HepG2 (cell line): ENCODE results near the gene PARD3. TPM values are rescaled to one million over a fixed set of nuclear protein-coding genes. Genes with fewer than 3 reads are reported as not detected.
"Not testable (repeated sequence)": the region's sequence is repeated elsewhere in the genome, so short reads cannot be mapped to it uniquely, and the experiment has no call there.

Source experiments
- ATAC-seq: fragments of 200-7000 bp; cut with Tn5 transposase; 3 replicates; pipeline ENCODE4 v1.9.1; 2020; ENCODE audit warnings: mild to moderate bottlenecking, moderate library complexity
- BruUV-seq: library from RNA; stranded (reverse); fragments of 400-500 nt; replicated peaks from 2 replicates; lab custom pipeline; 2021; lab: Mats Ljungman, UMichigan
- CTCF ChIA-PET: fragments of 300-600 bp; formaldehyde crosslinking; extraction: SDS; loops from one replicate; lab custom pipeline; 2021; ENCODE audit warnings: low total read pairs, inconsistent platforms, low intra/inter-chr PET ratio; lab: Yijun Ruan, JAX
- POLR2A ChIA-PET: fragments of 350-600 bp; sonication (Branson Sonifier 250); formaldehyde crosslinking; loops from one replicate; lab custom pipeline; 2020; ENCODE audit warnings: antibody characterized with exemption, inconsistent platforms; lab: Yijun Ruan, JAX
- DNase-seq: peaks from one replicate; pipeline ENCODE4 v3.0.0-alpha.2; 2015; ENCODE audit warnings: low spot score
- FAIRE-seq: peaks from 3 replicates; lab custom pipeline; 2011; peaks lifted over from hg19 to GRCh38; lab: Jason Lieb, UNC
- H2AFZ ChIP-seq: one replicate; pipeline ENCODE4 v1.6.1; 2011; ENCODE audit warnings: low read length, inconsistent platforms
- H3K27ac ChIP-seq: fragments of 300-600 bp; 3 replicates; pipeline ENCODE4 v1.8.0; 2011; ENCODE audit warnings: mixed run types, mild to moderate bottlenecking, mixed read lengths, low read length, inconsistent platforms; ENCODE audit not compliant: insufficient read depth; ENCODE audit errors: extremely low read length
- H3K27me3 ChIP-seq, 2 experiments: fragments of 200-600 bp in 1 of 2; 2 replicates in 1 of 2; 3 replicates in 1 of 2; pipeline versions ENCODE4 v1.6.0 to v1.8.0; 2011; ENCODE audit warnings: low read length in 2 of 2, mild to moderate bottlenecking in 2 of 2, moderate library complexity in 2 of 2, inconsistent platforms in 1 of 2; ENCODE audit not compliant: insufficient read depth in 2 of 2, control insufficient read depth in 1 of 2
- H3K36me3 ChIP-seq, 2 experiments: fragments of 200-600 bp in 1 of 2; replicated peaks in 1 of 2; 2 replicates in 1 of 2; 3 replicates in 1 of 2; pipeline versions ENCODE4 v1.5.1 to v1.8.0; 2011; ENCODE audit warnings: low read length in 2 of 2, inconsistent platforms in 1 of 2; ENCODE audit not compliant: insufficient read depth in 2 of 2, control insufficient read depth in 1 of 2
- H3K4me1 ChIP-seq: 2 replicates; pipeline ENCODE4 v1.5.1; 2012; ENCODE audit warnings: low read length, inconsistent platforms; ENCODE audit not compliant: insufficient read depth
- H3K4me2 ChIP-seq: 2 replicates; pipeline ENCODE4 v1.6.0; 2011; ENCODE audit warnings: low read depth, low read length, inconsistent platforms
- H3K4me3 ChIP-seq, 3 experiments: fragments of 200-600 bp in 1 of 3; sonication (generic), shearing (Covaris generic) in 1 of 3; replicated peaks in 1 of 3; 2 replicates each; pipeline ENCODE4 v1.5.1; 2011 to 2016; ENCODE audit warnings: low read length in 3 of 3, inconsistent platforms in 2 of 3, low read depth in 2 of 3, mild to moderate bottlenecking in 2 of 3, control low read depth in 1 of 3, mixed read lengths in 1 of 3; ENCODE audit not compliant: insufficient read depth in 1 of 3
- H3K79me2 ChIP-seq: one replicate; pipeline ENCODE4 v1.6.1; 2011; ENCODE audit warnings: low read length, inconsistent platforms; ENCODE audit not compliant: insufficient read depth
- H3K9ac ChIP-seq: 2 replicates; pipeline ENCODE4 v1.6.0; 2011; ENCODE audit warnings: mild to moderate bottlenecking, low read depth, low read length, inconsistent platforms; ENCODE audit not compliant: insufficient read depth
- H3K9me3 ChIP-seq: 2 replicates; pipeline ENCODE4 v1.5.1; 2012; ENCODE audit warnings: mild to moderate bottlenecking, low read length
- H4K20me1 ChIP-seq: 2 replicates; pipeline ENCODE4 v1.6.0; 2011; ENCODE audit warnings: inconsistent platforms, mild to moderate bottlenecking, low read length, moderate library complexity; ENCODE audit not compliant: insufficient read depth
- FOXA1 ChIP-seq, 2 experiments: fragments of 450-650 bp in 1 of 2; sonication (generic) in 1 of 2; formaldehyde crosslinking in 1 of 2; IDR thresholded peaks; 2 replicates each; pipeline versions ENCODE4 v1.4.0 to v1.6.1; 2016 to 2020; ENCODE audit warnings: missing genetic modification reagents in 1 of 2
- FOXA3 ChIP-seq: IDR thresholded peaks from 2 replicates; pipeline ENCODE4 v1.6.1; 2016; ENCODE audit warnings: missing genetic modification reagents, missing compliant biosample characterization
- MLLT10 ChIP-seq: sonication (generic); formaldehyde crosslinking; IDR thresholded peaks from 2 replicates; pipeline ENCODE4 v1.4.0; 2020; ENCODE audit warnings: missing genetic modification reagents
- SP5 ChIP-seq: IDR thresholded peaks from 2 replicates; pipeline ENCODE4 v1.6.1; 2016; ENCODE audit warnings: low read depth, borderline replicate concordance
- ZMYM4 ChIP-seq: sonication (generic); formaldehyde crosslinking; IDR thresholded peaks from 2 replicates; pipeline ENCODE4 v1.8.1; 2023; ENCODE audit warnings: mild to moderate bottlenecking, missing genetic modification reagents
- ZNF317 ChIP-seq: sonication (generic); formaldehyde crosslinking; IDR thresholded peaks from 2 replicates; pipeline ENCODE4 v1.5.0; 2020; ENCODE audit warnings: mild to moderate bottlenecking, missing genetic modification reagents
- ZNF331 ChIP-seq: sonication (generic); formaldehyde crosslinking; IDR thresholded peaks from 2 replicates; pipeline ENCODE4 v1.4.0; 2020; ENCODE audit warnings: missing genetic modification reagents
- ZNF644 ChIP-seq: IDR thresholded peaks from 2 replicates; pipeline ENCODE4 v1.6.1; 2016; ENCODE audit warnings: low read depth
- WGBS: methylation state at CpG from one replicate; pipeline ENCODE4 v1.1.6; 2017; ENCODE audit warnings: low lambda C conversion rate; 5-methylcytosine and 5-hydroxymethylcytosine counted together
- in situ Hi-C: cut with HindIII; loops from 2 replicates; pipeline ENCODE4 v1.10.0; 2017; ENCODE audit warnings: low pct_unique_long_range_greater_than_20kb; ENCODE audit not compliant: extremely low pct_ligation_motif_present
- intact Hi-C: fragments of 100-400 bp; cut with micrococcal nuclease; formaldehyde crosslinking; loops from one replicate; pipeline ENCODE4 v1.10.0; 2022; ENCODE audit not compliant: unreplicated experiment
- polyA plus RNA-seq, 8 experiments: library from polyadenylated mRNA; depleted of rRNA in 3 of 8; stranded (reverse) in 7 of 8; unstranded in 1 of 8; fragments of >200 nt; fragmentation: Illumina TruSeq in 4 of 8; extraction: Trizol in 4 of 8; gene quantifications; 2 replicates each; pipeline versions ENCODE4 v1.2.1 to v1.2.3, GENCODE V29; 2011 to 2016; ENCODE audit warnings: low read depth in 4 of 8, missing spikeins in 1 of 8, mixed read lengths in 1 of 8; ENCODE audit not compliant: insufficient read depth in 1 of 8
- total RNA-seq, 5 experiments: library from RNA; depleted of rRNA; stranded (reverse); fragments of >200 nt; fragmentation: Illumina TruSeq; extraction: Trizol; gene quantifications; 2 replicates each; pipeline ENCODE4 v1.2.3, GENCODE V29; 2016; ENCODE audit warnings: low read depth in 1 of 5

The PARD3 gene
- total and polyA plus RNA-seq, 2 of the 13 experiments (the other 11 are each of a cell fraction or from before 2014, with no cell fraction given): 40.9 to 60.0 TPM

GRCh38 chr10:34067741-34068140 lies 747.4 kb downstream of the PARD3 start:
- H3K9ac ChIP-seq; H3K9me3 ChIP-seq; H3K36me3 ChIP-seq; in situ Hi-C loops; H3K79me2 ChIP-seq; H2AFZ ChIP-seq; POLR2A ChIA-PET; H3K4me1 ChIP-seq; BruUV-seq; H3K27me3 ChIP-seq; H3K27ac ChIP-seq; H4K20me1 ChIP-seq; FAIRE-seq; CTCF ChIA-PET; intact Hi-C loops; H3K4me3 ChIP-seq; TF ChIP-seq FOXA1 (IDR thresholded peaks at IDR 0.05): not testable (repeated sequence)
- TF ChIP-seq SP5 (0 out of 2 replicates have a peak, but pooled peaks have one; percentile 36), ZNF331 (CRISPR knock-in tag) (peak; percentile 99), ZNF644 (CRISPR knock-in tag) (0 out of 2 replicates have a peak, but pooled peaks have one; percentile 10), FOXA1 (CRISPR knock-in tag; IDR thresholded peaks at IDR 0.05) (peak; percentile 62), FOXA3 (CRISPR knock-in tag) (peak; percentile 53; the same call in 1 of the 2 replicates), ZMYM4 (CRISPR knock-in tag) (0 out of 2 replicates have a peak, but pooled peaks have one; percentile 12)
- DNase-seq: peak; percentile 34
- 0 out of 2 replicates have a peak overlapping the region, but pooled peaks have one; percentile 6 for H3K4me2 ChIP-seq
- peak; percentile 29; the same call in 2 of the 3 replicates for ATAC-seq
- no CpG with 5 or more reads among the region's 6 CpGs for WGBS

- BruUV-seq: no TSS peak
- Histone ChIP-seq H3K27ac (no peak overlapping the region), H4K20me1 (no peaks in the 10 kb centered on the region), H3K4me2 (no peak overlapping the region), H3K79me2 (no peaks in the 10 kb centered on the region), H2AFZ (no peak overlapping the region), H3K9me3 (peaks cover 7% of the 10 kb centered on the region; the same call in 1 of the 2 replicates), H3K9ac (no peak overlapping the region), H3K36me3 (no peaks in the 10 kb centered on the region), H3K27me3 (no peaks in the 10 kb centered on the region; a peak in 1 of 5 replicates), H3K4me3 (no peak overlapping the region), H3K4me1 (peaks cover 16% of the 10 kb centered on the region; the same call in 1 of the 2 replicates)
- TF ChIP-seq ZNF317 (CRISPR knock-in tag) (peak; percentile 96), MLLT10 (CRISPR knock-in tag) (no peak)
- ATAC-seq (no peak), DNase-seq (no peak), FAIRE-seq (no peak)
- in situ Hi-C loops: no loop called here
- intact Hi-C loops: no loop called here
- 0% methylated on average over 1 of the region's 1 CpG for WGBS
- ChIA-PET POLR2A (no interaction called here), CTCF (no interaction called here)
Observed at GRCh38 chr10:34063592-34063991, 751.5 kb downstream of the PARD3 start.
